Cardiac fibroblast (primary cell): ENCODE data around the gene STARD9.

Source experiments
- DNase-seq, 2 donors: peaks; one replicate each; pipeline versions ENCODE4 v3.0.0 to v3.0.0-alpha.2; 2010; ENCODE audit warnings: low read depth in 2 of 2
- H3K4me3 ChIP-seq, 2 donors: replicated peaks in 1 of 2; 1 replicate in 1 of 2; 2 replicates in 1 of 2; pipeline ENCODE4 v1.5.1; 2011; ENCODE audit warnings: low read depth in 2 of 2, low read length in 2 of 2, mild to moderate bottlenecking in 2 of 2, moderate library complexity in 1 of 2
- TF ChIP-seq, protein P1 (sequence below): IDR thresholded peaks from one replicate; pipeline ENCODE4 v1.5.1; 2011; ENCODE audit warnings: low read depth, mild to moderate bottlenecking, low read length, inconsistent platforms

STARD9 gene

GRCh38 chr15:42603978-42604377, 28.6 kb downstream of the STARD9 start:
- no peak overlapping the region for H3K4me3 ChIP-seq
- TF ChIP-seq, protein P1, sequence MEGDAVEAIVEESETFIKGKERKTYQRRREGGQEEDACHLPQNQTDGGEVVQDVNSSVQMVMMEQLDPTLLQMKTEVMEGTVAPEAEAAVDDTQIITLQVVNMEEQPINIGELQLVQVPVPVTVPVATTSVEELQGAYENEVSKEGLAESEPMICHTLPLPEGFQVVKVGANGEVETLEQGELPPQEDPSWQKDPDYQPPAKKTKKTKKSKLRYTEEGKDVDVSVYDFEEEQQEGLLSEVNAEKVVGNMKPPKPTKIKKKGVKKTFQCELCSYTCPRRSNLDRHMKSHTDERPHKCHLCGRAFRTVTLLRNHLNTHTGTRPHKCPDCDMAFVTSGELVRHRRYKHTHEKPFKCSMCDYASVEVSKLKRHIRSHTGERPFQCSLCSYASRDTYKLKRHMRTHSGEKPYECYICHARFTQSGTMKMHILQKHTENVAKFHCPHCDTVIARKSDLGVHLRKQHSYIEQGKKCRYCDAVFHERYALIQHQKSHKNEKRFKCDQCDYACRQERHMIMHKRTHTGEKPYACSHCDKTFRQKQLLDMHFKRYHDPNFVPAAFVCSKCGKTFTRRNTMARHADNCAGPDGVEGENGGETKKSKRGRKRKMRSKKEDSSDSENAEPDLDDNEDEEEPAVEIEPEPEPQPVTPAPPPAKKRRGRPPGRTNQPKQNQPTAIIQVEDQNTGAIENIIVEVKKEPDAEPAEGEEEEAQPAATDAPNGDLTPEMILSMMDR = no peak
- no peak for DNase-seq

GRCh38 chr15:42604894-42605744, 29.7 kb downstream of the STARD9 start:
- no peak overlapping the region for H3K4me3 ChIP-seq
- TF ChIP-seq, protein P1 = no peak
- peak; percentile 58 to 63 for DNase-seq

DNA sequence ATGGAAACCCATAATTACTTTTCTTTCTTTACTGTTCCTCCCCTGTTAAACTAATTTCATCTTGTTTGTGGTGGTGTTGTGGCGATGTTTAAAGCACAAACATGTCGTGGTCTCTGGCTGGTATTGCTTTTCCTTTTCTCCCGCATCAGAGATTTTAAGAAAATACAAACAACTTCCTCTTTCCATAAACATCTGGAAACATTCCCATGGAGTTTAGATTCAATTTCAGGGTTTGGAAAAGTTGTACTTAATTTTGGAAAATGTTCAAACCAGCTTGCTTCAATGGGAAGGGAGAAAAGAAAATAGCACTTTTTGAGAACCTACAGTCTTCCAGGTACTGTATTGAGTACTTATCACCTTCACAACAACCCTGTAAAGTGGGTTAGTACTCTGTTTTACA, 30.4 kb downstream of the STARD9 start:
- TF ChIP-seq, protein P1 = no peak
- no peak for DNase-seq
- no peak overlapping the region for H3K4me3 ChIP-seq

- no peak overlapping the region for H3K4me3 ChIP-seq
- TF ChIP-seq, protein P1 = no peak
- DNase-seq = peak; percentile 12 to 63
These were observed 32.7 kb downstream of the STARD9 start for GRCh38 chr15:42608110-42608531.

DNA sequence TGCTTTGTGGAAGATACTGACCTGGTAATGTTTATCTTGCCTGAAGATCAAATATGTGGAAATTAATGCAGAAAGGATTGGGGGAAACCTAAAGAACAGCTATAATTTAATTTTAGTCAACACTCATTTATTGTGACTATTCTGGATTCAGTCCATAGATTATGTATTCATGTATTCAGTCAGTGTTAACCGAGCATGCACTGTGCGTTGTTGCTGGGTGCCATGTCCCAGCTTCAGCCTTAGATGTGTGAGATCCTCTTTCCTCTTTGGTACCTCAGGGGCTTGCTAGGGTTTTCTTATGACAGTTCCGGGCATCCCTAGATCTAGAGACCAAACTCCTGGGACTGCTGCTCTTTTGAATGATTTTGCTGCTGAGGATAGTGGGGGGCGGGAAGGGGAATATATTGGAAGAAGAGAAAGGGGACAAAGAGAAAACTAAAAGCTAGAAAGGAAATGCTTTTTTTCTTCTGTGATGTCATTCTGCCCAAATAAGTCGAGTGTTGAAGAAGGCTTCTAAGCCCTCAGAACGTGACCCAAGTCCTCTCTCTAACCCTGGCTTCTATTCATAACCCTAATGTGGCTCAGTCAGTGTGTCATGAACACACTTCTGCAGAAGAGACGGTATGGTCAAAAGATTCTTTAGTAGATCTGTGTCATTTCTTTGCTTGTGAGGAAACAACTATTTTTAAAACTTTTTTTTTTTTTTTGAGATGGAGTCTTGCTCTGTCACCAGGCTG, 33.5 kb downstream of the STARD9 start:
- no peak for DNase-seq
- TF ChIP-seq, protein P1 = no peak
- H3K4me3 ChIP-seq = no peak overlapping the region

- no peak overlapping the region for H3K4me3 ChIP-seq
- TF ChIP-seq, protein P1 = no peak
- no peak for DNase-seq
These were observed 36.1 kb downstream of the STARD9 start for GRCh38 chr15:42611532-42611931.
